Stomach (tissue), 4 donors: ENCODE results near the gene CRTAP.

Experiments used
- CTCF ChIP-seq, 7 experiments: fragments of 450-650 bp in 4 of 7; fragments of 200-600 bp in 3 of 7; sonication (generic) in 3 of 7; IDR thresholded peaks; one replicate each; pipeline ENCODE4 v1.5.1; 2016 to 2019; ENCODE audit warnings: antibody characterized with exemption in 7 of 7, control low read depth in 2 of 7, mild to moderate bottlenecking in 1 of 7
- POLR2A ChIP-seq, 4 donors: fragments of 450-650 bp; IDR thresholded peaks; one replicate each; pipeline ENCODE4 v1.6.1; 2016; ENCODE audit warnings: antibody characterized with exemption in 4 of 4, control low read depth in 2 of 4, mild to moderate bottlenecking in 1 of 4, moderate library complexity in 1 of 4
- POLR2AphosphoS5 ChIP-seq, 3 donors: sonication (generic); formaldehyde crosslinking; IDR thresholded peaks; one replicate each; pipeline ENCODE4 v1.6.1; 2016; ENCODE audit warnings: antibody characterized with exemption in 3 of 3

DNA sequence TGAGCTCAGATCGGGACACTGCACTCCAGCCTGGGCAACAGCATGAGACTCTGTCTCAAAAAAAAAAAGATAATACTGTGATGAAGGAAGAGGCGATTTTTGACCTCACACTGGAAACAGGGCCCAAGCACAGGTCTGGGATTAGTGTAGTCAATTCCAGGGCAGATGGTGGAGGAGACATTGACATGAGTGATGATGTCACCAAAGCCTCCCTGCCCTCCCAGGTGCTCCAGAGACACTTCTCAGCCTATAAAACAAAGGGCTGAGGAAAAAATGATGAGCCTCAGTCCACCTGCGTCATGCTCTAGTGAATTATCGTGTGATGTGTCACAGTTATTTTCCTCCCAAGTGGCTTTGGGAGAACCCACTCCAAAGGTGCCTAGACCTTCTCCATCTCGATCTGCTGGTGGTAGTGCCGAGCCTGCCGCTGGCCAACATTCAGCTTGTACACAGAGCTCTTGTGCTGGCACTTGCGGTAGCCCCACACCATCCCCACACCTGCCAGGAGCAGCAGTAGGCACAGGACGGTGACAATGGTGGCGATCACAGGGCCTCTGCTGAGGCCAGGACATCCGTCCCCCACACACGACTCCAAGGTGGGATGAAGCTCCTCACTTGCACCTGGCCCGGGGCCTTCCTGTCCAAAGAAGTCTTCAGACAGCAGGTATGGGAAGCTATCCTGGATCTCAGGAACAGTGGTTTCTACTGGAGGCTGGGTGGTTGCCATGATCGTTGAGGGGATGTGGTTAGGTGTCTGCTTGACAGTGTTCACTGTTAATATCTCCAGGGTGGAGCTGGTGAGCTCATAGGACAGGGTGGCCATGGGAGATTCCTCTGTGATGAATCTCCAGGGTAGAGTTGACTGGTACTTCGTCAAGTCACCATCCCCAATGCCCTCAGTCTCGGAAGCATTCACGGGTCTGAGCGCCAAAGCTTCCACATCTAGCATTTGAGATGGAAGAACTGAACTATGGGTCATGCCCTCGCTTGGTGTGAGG is 38.8 kb downstream of the CRTAP start:
- TF ChIP-seq POLR2A (IDR thresholded peaks at IDR 0.05) = no peak
- no peak for TF ChIP-seq CTCF (IDR thresholded peaks at IDR 0.05)
- no peak for TF ChIP-seq POLR2AphosphoS5 (IDR thresholded peaks at IDR 0.05)
